ENCODE measurements around the gene ITSN2.

DNA sequence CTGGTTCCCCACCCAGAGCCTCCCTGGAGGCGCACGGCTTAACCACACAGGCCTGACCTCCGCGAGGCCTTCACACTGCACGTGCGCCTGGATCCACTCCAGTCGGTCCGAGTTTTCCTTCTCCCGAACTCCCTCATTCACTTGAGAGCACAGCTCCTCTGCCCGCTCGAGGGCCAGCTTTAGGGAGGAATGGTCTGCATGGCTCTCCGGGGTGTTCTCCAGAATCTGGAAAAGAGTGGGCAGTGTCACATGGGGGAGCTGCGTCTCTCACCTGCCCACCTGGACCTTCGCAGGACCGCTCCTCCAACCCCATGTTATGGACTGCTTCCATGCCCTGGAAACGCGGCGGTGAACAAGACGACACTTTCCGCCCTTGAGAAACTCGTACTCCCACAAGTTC lies 149.6 kb downstream of the ITSN2 start:
- TF ChIP-seq, protein P1, sequence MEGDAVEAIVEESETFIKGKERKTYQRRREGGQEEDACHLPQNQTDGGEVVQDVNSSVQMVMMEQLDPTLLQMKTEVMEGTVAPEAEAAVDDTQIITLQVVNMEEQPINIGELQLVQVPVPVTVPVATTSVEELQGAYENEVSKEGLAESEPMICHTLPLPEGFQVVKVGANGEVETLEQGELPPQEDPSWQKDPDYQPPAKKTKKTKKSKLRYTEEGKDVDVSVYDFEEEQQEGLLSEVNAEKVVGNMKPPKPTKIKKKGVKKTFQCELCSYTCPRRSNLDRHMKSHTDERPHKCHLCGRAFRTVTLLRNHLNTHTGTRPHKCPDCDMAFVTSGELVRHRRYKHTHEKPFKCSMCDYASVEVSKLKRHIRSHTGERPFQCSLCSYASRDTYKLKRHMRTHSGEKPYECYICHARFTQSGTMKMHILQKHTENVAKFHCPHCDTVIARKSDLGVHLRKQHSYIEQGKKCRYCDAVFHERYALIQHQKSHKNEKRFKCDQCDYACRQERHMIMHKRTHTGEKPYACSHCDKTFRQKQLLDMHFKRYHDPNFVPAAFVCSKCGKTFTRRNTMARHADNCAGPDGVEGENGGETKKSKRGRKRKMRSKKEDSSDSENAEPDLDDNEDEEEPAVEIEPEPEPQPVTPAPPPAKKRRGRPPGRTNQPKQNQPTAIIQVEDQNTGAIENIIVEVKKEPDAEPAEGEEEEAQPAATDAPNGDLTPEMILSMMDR (IDR thresholded peaks at IDR 0.05): no peak
- no peak for TF ChIP-seq POLR2A (IDR thresholded peaks at IDR 0.05)

All from body of pancreas (tissue), 4 donors.